Stimulated activated CD8-positive, alpha-beta memory T cell treated with anti-CD3 and anti-CD28 coated beads, Interleukin-15, amount 100 ng/mL, for 24 hours (primary cell): ENCODE results near the gene TPST2.

Source experiments
- DNase-seq: peaks from one replicate; pipeline ENCODE4 v3.0.0-alpha.2; 2020; ENCODE audit warnings: low read depth

Gene TPST2

DNA sequence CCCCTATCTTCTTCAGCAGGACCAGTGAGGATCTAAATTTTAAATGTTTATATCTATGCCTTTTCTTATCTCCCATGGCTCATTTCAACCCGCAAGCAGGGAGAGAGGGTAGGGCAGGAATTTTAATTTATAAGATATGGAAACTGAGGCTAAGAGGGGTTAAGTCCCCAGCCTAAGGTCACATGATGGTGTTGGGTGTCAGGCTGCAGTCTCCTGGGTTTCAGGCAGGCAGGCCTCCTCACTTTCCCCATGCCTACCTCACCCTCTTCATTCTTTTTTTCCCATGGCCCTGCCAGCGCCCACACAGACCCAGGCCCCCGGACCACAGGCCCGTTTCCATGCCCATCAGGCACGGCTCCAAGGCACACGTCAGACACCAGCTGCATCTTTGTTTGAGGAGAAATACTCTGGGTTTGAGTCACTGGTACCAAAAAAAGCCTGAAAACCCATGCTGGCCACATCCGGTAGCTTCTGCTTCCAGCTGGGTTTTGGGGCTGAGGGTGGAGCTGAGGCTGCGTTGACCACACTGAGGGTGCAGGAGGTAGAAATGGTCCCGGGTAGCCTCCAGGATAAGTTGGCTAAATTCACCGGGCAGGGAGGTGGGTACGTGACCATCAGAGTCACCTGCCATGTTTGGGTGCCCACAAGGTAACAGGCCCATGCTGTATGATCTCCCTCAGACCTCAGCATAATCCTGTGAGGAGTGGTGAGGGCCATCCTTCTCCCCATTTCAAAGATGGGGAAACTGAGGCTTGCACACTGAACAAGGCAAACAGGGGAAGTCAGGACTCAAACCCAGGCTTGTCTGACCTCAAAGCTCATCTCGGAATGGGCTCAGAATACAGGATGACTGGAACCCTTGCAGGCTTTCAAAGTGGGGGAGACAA is 20.4 kb upstream of the TPST2 start:
- no peak for DNase-seq

DNA sequence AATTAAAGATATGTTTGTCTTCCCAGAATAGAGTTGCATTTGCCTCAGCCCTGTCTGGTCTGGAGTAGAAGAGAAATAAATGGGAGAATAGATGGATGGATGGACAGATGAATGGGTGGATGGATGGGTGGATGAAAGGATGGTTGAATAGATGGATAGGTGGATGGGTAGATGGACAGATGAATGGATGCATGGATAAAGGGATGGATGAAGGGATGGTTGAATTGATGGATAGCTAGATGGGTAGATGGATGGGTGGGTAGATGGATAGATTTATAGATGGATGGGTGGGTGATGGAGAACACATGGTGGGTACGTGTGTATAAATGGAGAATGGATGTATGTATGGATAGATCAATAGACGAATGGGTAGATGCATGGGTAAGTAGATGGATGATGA is 19.4 kb upstream of the TPST2 start:
- no peak for DNase-seq

- no peak for DNase-seq
Measured at GRCh38 chr22:26608129-26608528, 18.2 kb upstream of the TPST2 start.

GRCh38 chr22:26606611-26607010 is 16.7 kb upstream of the TPST2 start:
- no peak for DNase-seq

DNA sequence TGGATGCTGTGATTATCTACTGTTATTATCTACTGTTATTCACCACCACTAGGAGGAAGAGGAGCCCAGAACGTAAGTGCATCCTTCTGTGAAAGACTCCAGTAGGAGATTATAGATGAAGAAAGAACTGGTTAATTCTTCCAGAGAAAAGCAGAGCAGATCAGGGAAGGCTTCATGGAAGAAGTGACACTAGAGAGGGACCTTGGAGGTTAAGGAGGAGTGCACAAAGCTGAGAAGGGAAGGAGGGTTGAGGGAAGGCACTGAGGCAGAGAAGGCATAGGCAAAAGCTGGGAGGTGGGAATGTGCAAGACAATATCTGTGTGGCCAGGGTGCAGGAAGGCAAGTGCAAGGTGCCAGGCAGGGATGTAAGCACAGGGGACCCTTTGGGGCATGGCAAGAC is 14.4 kb upstream of the TPST2 start:
- no peak for DNase-seq

DNA sequence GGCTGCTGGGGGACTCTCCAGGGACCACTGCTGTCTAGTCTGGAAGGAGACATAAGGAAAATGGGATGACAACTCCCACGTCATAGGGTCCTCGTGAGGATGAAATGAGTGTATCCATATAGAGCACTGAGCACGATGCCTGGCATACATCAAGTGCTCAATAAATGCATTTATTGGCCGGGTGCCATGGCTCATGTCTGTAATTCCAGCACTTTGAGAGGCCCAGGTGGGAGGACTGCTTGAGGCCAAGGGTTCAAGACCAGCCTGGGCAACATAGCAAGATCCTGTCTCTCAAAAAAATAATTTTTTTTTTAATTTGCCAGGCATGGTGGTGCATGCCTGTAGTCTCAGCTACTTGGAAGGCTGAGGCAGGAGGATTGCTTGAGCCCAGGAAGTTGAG is 12.2 kb upstream of the TPST2 start:
- DNase-seq: no peak

DNA sequence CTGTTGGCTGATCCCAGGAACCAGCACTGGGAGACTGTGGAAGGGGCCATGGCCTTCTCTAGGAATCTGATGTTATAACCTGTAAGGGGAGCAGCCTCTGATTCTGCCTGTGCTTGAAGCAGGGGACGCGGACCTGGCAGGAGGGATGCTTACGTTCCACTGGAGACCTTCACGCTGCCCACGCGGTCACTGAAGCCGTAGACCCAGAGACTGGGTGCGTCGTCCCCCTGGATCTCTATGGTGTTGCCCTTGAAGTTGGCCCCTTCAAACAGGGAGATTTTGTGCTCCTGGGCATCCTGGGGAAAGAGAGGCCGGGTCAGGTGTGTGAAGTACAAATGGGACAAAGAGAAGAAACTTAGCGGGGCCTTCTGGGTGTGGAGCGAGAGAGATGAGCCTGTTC is 11.8 kb upstream of the TPST2 start:
- no peak for DNase-seq

DNA sequence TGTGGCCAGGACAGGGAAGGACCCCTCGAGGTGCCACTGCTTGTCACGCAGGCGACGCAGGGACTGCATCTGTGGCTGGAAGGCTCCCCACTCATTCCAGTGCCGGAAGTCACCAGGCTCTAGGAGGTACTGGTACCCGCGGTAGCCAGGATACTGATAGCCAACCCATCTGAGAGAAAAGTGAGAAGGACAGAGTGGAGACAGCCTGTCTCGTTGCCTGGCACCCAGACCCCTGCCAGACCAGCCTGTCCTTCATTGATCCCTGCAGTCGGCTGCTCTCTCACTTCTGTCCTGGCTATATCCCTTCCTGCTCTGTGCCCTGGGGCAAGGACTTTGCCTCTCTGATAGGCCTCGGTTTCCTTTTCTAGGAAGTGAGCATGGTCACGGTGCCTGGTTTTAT is 9.6 kb upstream of the TPST2 start:
- DNase-seq: no peak

DNA sequence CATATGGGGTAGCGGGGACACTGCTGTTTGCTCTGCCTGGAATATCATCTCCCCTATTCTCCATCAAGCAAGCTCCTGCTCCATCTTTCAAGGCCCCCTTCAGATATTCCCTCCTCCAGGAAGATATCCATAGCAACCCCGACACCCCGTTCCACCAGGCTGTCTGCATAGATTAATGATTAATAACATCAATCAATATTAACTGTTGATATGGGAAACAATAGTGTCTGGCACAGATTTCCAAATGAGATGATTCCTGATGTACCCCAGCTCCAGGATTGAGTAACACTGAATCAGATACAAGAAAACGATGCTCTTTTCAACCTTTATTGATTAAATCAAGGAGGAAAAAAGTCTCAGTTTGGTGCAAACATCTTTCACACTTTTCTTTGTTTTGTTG is 7.5 kb upstream of the TPST2 start:
- no peak for DNase-seq

GRCh38 chr22:26597026-26597425 is 7.1 kb upstream of the TPST2 start:
- no peak for DNase-seq

DNA sequence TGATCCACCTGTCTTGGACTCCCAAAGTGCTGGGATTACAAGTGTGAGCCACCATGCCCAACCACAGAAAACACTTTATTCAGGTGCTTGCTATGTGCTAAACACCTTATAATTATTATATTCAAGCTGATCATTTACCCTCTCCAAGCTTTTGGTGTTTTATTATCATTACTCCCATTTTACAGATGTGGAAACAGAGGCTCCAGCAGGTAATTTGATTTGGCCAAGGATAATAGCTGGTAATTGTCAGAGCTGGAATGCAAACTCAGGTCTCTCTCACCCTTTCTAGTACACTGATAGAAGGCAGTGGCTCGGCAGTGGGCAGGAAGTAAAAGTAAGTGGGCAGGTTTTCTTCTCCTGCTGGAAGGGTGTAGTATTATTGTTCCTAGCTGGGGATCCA is 3.8 kb upstream of the TPST2 start:
- no peak for DNase-seq

- DNase-seq: no peak
Measured at GRCh38 chr22:26592421-26592891, 2.5 kb upstream of the TPST2 start.

DNA sequence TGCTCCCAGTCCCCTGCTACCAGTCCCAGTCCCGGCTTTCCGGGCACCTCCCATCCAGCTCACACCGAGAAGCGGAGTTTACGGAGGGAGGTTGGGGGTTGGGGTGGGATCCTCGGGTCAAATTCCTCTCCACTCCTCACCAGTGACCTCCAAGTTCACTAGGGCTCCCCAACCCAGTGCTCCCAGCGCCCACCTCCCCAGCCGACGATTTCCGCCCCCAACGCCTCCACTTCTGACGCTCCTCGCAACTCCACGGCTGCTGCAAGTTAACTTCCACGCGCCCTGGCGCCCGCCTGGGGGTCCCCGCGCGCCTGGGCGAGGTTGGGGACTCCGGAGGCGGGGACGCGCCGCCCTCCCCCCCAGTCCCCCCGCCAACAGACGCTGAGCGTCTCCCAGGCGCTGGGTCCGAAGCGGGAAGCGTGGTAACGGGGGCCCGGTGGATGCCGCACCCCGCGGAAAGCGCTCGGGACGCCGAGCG is 526 bp downstream of the TPST2 start:
- no peak for DNase-seq

GRCh38 chr22:26588729-26589366 is 1.1 kb downstream of the TPST2 start:
- no peak for DNase-seq

- DNase-seq: no peak
Measured at GRCh38 chr22:26587991-26588613, 1.8 kb downstream of the TPST2 start.

- DNase-seq: no peak
Measured at GRCh38 chr22:26586556-26587325, 3.2 kb downstream of the TPST2 start.

- DNase-seq: no peak
Measured at GRCh38 chr22:26585104-26585790, 4.7 kb downstream of the TPST2 start.

DNA sequence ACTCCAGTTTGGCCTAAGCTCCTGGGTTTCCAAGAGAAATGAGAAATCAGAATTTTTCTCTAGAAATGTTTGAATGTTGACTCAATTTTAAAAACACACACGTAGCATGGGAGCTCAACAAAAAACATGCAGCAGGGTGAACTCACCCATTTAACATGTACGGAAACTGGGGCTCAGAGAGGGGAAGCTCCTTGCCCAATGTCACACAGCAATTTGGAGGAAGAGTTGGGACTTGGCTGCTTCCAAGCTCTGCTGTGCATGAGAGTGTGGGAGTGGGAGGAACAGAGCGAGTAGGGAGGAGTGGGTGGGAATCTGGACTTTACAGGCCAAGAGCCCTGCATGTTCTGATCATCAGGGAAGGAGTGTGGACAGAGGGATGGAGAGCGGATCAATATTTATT is 5.9 kb downstream of the TPST2 start:
- no peak for DNase-seq

DNA sequence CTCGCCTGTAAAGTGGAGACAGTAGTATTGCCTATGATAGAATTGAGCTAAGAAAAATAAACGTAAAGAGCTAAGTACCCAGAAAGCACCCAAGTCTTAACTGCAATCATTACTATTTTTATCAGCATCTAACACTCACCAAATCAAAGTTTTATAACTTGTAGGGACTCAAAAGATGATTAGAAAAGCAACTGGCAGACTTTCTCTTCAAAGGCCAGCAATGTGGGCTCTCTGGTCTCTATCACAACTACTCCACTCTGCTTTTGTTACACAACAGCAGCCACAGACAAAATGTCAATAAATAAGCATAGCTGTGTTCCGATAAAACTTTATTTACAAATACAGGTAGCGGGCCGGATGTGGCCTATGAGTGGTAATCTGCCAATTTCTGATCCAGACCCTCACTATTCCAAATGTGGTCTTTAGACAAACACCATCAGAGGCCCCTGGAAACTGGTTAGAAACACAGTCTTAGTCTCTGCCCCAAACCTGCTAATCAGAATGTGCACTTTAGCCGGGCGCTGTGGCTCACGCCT is 8.2 kb downstream of the TPST2 start:
- DNase-seq: no peak

GRCh38 chr22:26581026-26581425 is 8.9 kb downstream of the TPST2 start:
- no peak for DNase-seq

GRCh38 chr22:26580240-26580962 is 9.5 kb downstream of the TPST2 start:
- no peak for DNase-seq
